Mucosa of descending colon (tissue), 3 donors: ENCODE results near the gene ERFL. TPM values are rescaled to one million over a fixed set of nuclear protein-coding genes. Genes with fewer than 3 reads are reported as not detected.

Source experiments
- ATAC-seq: fragments of 200-7000 bp; cut with Tn5 transposase; one replicate; pipeline ENCODE4 v1.9.1; 2020; ENCODE audit warnings: mild to moderate bottlenecking, moderate library complexity
- DNase-seq, 3 donors: peaks; one replicate each; pipeline ENCODE4 v3.0.0-alpha.2; 2020
- H3K36me3 ChIP-seq: fragments of 200-600 bp; one replicate; pipeline ENCODE4 v1.8.0; 2021; ENCODE audit warnings: low read depth, mild to moderate bottlenecking
- H3K4me1 ChIP-seq: fragments of 200-600 bp; one replicate; pipeline ENCODE4 v1.8.0; 2021; ENCODE audit warnings: low read depth, mild to moderate bottlenecking
- H3K4me3 ChIP-seq: fragments of 200-600 bp; one replicate; pipeline ENCODE4 v1.8.0; 2021; ENCODE audit warnings: mild to moderate bottlenecking
- H3K9me3 ChIP-seq: fragments of 200-600 bp; one replicate; pipeline ENCODE4 v1.8.0; 2021; ENCODE audit warnings: mild to moderate bottlenecking
- CTCF ChIP-seq: fragments of 200-600 bp; IDR thresholded peaks from one replicate; pipeline ENCODE4 v1.8.0; 2022; ENCODE audit warnings: antibody characterized with exemption, mild to moderate bottlenecking
- intact Hi-C, 2 donors: fragments of 100-400 bp; cut with DNase I in 1 of 2; cut with micrococcal nuclease in 1 of 2; formaldehyde crosslinking; loops; one replicate each; pipeline versions ENCODE4 v1.11.0 to v1.11.1; 2022; cut with DNase I, micrococcal nuclease
- total RNA-seq, 3 donors: library from RNA; stranded (reverse); fragmentation: NEBNext Ultra II Directional in 2 of 3; extraction: Animal tissue kit (Norgen Biotek cat#: 25700) in 2 of 3; gene quantifications; one replicate each; pipeline versions ENCODE4 v1.2.1 to v1.2.4, GENCODE V29; 2021 to 2023
- donor health status: DM: no; HTN: no; CAD: no; lungs with moderate emphysema.
- donor health status: DM: no; HTN: no; CAD: no.
- donor health status: DM: no; HTN: yes; CAD: no.

ERFL gene
- total RNA-seq, 3 donors from 2014 or later = 0.70 to 1.1 (median 0.98) TPM

- intact Hi-C loops = no loop called here
- peaks cover 16% of the 10 kb centered on the region for H3K4me1 ChIP-seq
- no peaks in the 10 kb centered on the region for H3K36me3 ChIP-seq
- ATAC-seq (peak; percentile 95), DNase-seq (peak; percentile 88 to 95 (median 91))
- TF ChIP-seq CTCF = no peak
- H3K4me3 ChIP-seq = no peak overlapping the region
- H3K9me3 ChIP-seq = no peaks in the 10 kb centered on the region
Measured at GRCh38 chr19:41904118-41904870, 24.0 kb downstream of the ERFL start.

GRCh38 chr19:41903193-41903953, 24.9 kb downstream of the ERFL start:
- Histone ChIP-seq H3K9me3 (no peaks in the 10 kb centered on the region), H3K4me3 (no peak overlapping the region), H3K4me1 (peaks cover 16% of the 10 kb centered on the region), H3K36me3 (no peaks in the 10 kb centered on the region)
- ATAC-seq (no peak), DNase-seq (peak in 2 of 3 donors; percentile 45 to 55)
- intact Hi-C loops = no loop called here
- TF ChIP-seq CTCF = no peak

- TF ChIP-seq CTCF = no peak
- Histone ChIP-seq H3K4me3 (no peak overlapping the region), H3K9me3 (no peaks in the 10 kb centered on the region), H3K4me1 (peaks cover 16% of the 10 kb centered on the region), H3K36me3 (no peaks in the 10 kb centered on the region)
- ATAC-seq (no peak), DNase-seq (peak in 1 of 3 donors; percentile 46)
- intact Hi-C loops = no loop called here
Measured at GRCh38 chr19:41902594-41902993, 25.7 kb downstream of the ERFL start.

- Histone ChIP-seq H3K4me3 (no peak overlapping the region), H3K9me3 (no peaks in the 10 kb centered on the region), H3K4me1 (peaks cover 16% of the 10 kb centered on the region), H3K36me3 (no peaks in the 10 kb centered on the region)
- ATAC-seq = no peak
- no peak for TF ChIP-seq CTCF
- peak in 1 of 3 donors; percentile 46 for DNase-seq
- intact Hi-C loops = no loop called here
Measured at GRCh38 chr19:41901707-41902360, 26.4 kb downstream of the ERFL start.

DNA sequence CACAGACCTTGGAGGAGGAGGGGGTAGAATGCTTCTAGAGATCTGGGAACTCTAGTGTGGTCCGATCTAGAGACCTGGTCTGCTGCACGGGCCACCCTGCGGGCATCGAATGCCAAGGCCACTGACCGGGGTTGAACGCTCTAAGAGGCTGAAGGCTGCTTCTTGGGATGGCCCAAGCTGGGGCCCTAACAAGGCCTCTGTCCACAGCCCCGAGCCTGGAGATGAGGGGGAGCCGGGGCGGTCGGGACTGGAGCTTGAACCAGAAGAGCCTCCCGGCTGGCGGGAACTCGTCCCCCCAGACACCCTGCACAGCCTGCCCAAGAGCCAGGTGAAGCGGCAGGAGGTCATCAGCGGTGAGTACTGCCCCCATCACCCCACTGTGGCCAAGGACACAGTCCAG, 30.0 kb downstream of the ERFL start:
- Histone ChIP-seq H3K36me3 (no peaks in the 10 kb centered on the region), H3K9me3 (no peaks in the 10 kb centered on the region), H3K4me3 (no peak overlapping the region), H3K4me1 (peaks cover 2% of the 10 kb centered on the region)
- ATAC-seq (no peak), DNase-seq (no peak)
- intact Hi-C loops = no loop called here
- no peak for TF ChIP-seq CTCF
